ENCODE results near the gene PIEZO2. TPM values are rescaled to one million over a fixed set of nuclear protein-coding genes. Genes with fewer than 3 reads are reported as not detected.

PIEZO2 gene
- polyA plus RNA-seq, 1 donor from 2014 or later, result 0.30 TPM

DNA sequence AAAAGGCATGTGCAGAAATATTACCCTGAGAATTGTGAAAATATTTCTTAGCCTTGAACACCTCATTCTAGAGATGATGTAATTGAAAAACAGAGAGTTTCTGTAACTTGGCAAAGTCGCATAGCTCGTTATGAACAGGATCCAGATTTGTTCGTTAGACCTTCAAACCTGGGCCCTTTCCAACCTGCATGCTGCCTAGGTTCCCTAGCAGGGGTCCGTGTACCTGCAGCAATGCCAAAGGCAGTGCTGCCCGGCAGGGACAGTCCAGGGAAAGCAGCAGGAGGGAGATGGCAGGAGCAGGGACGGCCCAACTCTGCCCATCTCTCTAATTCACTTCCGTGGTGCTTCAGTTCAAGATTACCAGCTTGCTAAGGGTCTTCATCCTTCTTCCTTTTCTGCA is 12.0 kb downstream of the PIEZO2 start:
- no peak overlapping the region for H3K4me2 ChIP-seq (ENCODE audit: low read length)
- no peaks in the 10 kb centered on the region for H3F3A ChIP-seq (ENCODE audit: insufficient read depth, low read length, poor library complexity, severe bottlenecking)
- H3K27ac ChIP-seq (ENCODE audit: low read length), result no peak overlapping the region
- H4K20me1 ChIP-seq (ENCODE audit: insufficient read depth), result no peaks in the 10 kb centered on the region
- H3K36me3 ChIP-seq (ENCODE audit: insufficient read depth, low read length), result no peaks in the 10 kb centered on the region
- no peak overlapping the region for H2AFZ ChIP-seq (ENCODE audit: low read depth, low read length)
- H3K4me3 ChIP-seq (ENCODE audit: low read length), result no peak overlapping the region
- H3K27me3 ChIP-seq (ENCODE audit: insufficient read depth, low read depth, low read length), result no peaks in the 10 kb centered on the region
- no peaks in the 10 kb centered on the region for H3K9me3 ChIP-seq (ENCODE audit: low read length)
- no peak overlapping the region for H3K9ac ChIP-seq (ENCODE audit: low read length)
- H3K9me2 ChIP-seq (ENCODE audit: insufficient read depth, low read length), result no peaks in the 10 kb centered on the region
- TF ChIP-seq EZH2 (IDR thresholded peaks at IDR 0.05; ENCODE audit: borderline replicate concordance, insufficient read depth, low read length, poor library complexity, severe bottlenecking), result no peak
- TF ChIP-seq MXI1 (conservative IDR thresholded peaks at IDR 0.05; ENCODE audit: poor library complexity, severe bottlenecking), result no peak
- no peaks in the 10 kb centered on the region for H3K79me2 ChIP-seq (replicated peaks; ENCODE audit: insufficient read depth, low read length)

DNA sequence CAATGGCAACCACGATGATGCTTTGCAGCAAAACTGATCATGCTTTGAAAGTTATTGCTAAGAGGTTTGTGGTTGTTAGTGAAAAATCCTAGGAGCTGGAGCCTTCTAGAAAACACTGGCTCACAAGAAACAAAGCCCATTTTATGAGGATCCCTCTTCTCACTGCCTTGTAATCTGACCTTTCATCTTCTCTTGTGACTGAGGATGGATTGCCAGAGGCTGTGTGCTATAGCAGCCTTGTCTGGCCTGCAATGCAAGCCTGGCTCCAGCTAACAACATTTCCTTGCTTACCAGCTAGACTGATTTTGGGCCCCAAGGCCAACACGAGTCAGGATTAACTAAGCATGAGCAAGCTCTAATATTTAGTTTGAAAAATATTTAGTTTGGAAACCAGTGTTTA is 13.1 kb downstream of the PIEZO2 start:
- no peaks in the 10 kb centered on the region for H3K27me3 ChIP-seq (ENCODE audit: insufficient read depth, low read depth, low read length)
- H3F3A ChIP-seq (ENCODE audit: insufficient read depth, low read length, poor library complexity, severe bottlenecking), result no peaks in the 10 kb centered on the region
- no peaks in the 10 kb centered on the region for H3K9me3 ChIP-seq (ENCODE audit: low read length)
- H4K20me1 ChIP-seq (ENCODE audit: insufficient read depth), result no peaks in the 10 kb centered on the region
- no peaks in the 10 kb centered on the region for H3K9me2 ChIP-seq (ENCODE audit: insufficient read depth, low read length)
- no peak overlapping the region for H3K27ac ChIP-seq (ENCODE audit: low read length)
- H2AFZ ChIP-seq (ENCODE audit: low read depth, low read length), result no peak overlapping the region
- no peak overlapping the region for H3K4me3 ChIP-seq (ENCODE audit: low read length)
- TF ChIP-seq, protein P1, sequence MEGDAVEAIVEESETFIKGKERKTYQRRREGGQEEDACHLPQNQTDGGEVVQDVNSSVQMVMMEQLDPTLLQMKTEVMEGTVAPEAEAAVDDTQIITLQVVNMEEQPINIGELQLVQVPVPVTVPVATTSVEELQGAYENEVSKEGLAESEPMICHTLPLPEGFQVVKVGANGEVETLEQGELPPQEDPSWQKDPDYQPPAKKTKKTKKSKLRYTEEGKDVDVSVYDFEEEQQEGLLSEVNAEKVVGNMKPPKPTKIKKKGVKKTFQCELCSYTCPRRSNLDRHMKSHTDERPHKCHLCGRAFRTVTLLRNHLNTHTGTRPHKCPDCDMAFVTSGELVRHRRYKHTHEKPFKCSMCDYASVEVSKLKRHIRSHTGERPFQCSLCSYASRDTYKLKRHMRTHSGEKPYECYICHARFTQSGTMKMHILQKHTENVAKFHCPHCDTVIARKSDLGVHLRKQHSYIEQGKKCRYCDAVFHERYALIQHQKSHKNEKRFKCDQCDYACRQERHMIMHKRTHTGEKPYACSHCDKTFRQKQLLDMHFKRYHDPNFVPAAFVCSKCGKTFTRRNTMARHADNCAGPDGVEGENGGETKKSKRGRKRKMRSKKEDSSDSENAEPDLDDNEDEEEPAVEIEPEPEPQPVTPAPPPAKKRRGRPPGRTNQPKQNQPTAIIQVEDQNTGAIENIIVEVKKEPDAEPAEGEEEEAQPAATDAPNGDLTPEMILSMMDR (IDR thresholded peaks at IDR 0.05; ENCODE audit: poor library complexity, severe bottlenecking), result no peak
- no peak for TF ChIP-seq TAF1 (IDR thresholded peaks at IDR 0.05; ENCODE audit: low read depth)
- TF ChIP-seq EZH2 (IDR thresholded peaks at IDR 0.05; ENCODE audit: borderline replicate concordance, insufficient read depth, low read length, poor library complexity, severe bottlenecking), result no peak
- TF ChIP-seq POLR2AphosphoS5 (IDR thresholded peaks at IDR 0.05), result no peak
- no peak for TF ChIP-seq EP300 (conservative IDR thresholded peaks at IDR 0.05; ENCODE audit: poor library complexity, severe bottlenecking)
- TF ChIP-seq MXI1 (conservative IDR thresholded peaks at IDR 0.05; ENCODE audit: poor library complexity, severe bottlenecking), result no peak
- TF ChIP-seq SMC3 (conservative IDR thresholded peaks at IDR 0.05; ENCODE audit: poor library complexity), result no peak
- TF ChIP-seq, protein P2, sequence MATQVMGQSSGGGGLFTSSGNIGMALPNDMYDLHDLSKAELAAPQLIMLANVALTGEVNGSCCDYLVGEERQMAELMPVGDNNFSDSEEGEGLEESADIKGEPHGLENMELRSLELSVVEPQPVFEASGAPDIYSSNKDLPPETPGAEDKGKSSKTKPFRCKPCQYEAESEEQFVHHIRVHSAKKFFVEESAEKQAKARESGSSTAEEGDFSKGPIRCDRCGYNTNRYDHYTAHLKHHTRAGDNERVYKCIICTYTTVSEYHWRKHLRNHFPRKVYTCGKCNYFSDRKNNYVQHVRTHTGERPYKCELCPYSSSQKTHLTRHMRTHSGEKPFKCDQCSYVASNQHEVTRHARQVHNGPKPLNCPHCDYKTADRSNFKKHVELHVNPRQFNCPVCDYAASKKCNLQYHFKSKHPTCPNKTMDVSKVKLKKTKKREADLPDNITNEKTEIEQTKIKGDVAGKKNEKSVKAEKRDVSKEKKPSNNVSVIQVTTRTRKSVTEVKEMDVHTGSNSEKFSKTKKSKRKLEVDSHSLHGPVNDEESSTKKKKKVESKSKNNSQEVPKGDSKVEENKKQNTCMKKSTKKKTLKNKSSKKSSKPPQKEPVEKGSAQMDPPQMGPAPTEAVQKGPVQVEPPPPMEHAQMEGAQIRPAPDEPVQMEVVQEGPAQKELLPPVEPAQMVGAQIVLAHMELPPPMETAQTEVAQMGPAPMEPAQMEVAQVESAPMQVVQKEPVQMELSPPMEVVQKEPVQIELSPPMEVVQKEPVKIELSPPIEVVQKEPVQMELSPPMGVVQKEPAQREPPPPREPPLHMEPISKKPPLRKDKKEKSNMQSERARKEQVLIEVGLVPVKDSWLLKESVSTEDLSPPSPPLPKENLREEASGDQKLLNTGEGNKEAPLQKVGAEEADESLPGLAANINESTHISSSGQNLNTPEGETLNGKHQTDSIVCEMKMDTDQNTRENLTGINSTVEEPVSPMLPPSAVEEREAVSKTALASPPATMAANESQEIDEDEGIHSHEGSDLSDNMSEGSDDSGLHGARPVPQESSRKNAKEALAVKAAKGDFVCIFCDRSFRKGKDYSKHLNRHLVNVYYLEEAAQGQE (IDR thresholded peaks at IDR 0.05; ENCODE audit: borderline replicate concordance), result no peak
- no peak for TF ChIP-seq RAD21 (conservative IDR thresholded peaks at IDR 0.05)
- H3K9ac ChIP-seq (ENCODE audit: low read length), result no peak overlapping the region
- no peak overlapping the region for H3K4me2 ChIP-seq (ENCODE audit: low read length)
- no peaks in the 10 kb centered on the region for H3K36me3 ChIP-seq (ENCODE audit: insufficient read depth, low read length)
- H3K79me2 ChIP-seq (replicated peaks; ENCODE audit: insufficient read depth, low read length), result no peaks in the 10 kb centered on the region

DNA sequence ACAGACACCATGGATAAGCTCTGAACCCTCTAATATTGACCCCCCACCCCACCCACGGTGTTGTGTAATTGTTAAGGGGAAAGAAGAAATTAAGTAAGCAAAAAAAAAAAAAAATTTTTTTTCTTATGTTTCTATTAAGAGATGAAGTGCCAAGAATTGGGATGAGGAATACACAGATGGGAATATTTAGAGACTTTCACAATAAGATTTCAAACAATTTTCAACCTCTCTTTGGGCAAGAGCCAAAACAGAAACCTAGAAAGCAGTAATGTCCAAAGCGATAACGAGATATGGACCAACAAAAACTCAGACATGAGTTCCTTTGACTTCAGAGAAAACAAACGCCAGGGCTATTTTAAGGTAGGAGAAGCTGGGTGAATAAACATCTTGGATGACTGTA is 14.4 kb downstream of the PIEZO2 start:
- TF ChIP-seq SMC3 (conservative IDR thresholded peaks at IDR 0.05; ENCODE audit: poor library complexity) (no peak), MXI1 (conservative IDR thresholded peaks at IDR 0.05; ENCODE audit: poor library complexity, severe bottlenecking) (no peak), TAF1 (IDR thresholded peaks at IDR 0.05; ENCODE audit: low read depth) (no peak), POLR2AphosphoS5 (IDR thresholded peaks at IDR 0.05) (no peak), EZH2 (IDR thresholded peaks at IDR 0.05; ENCODE audit: borderline replicate concordance, insufficient read depth, low read length, poor library complexity, severe bottlenecking) (no peak), EP300 (conservative IDR thresholded peaks at IDR 0.05; ENCODE audit: poor library complexity, severe bottlenecking) (no peak), RAD21 (conservative IDR thresholded peaks at IDR 0.05) (no peak)
- TF ChIP-seq, protein P1 (IDR thresholded peaks at IDR 0.05; ENCODE audit: poor library complexity, severe bottlenecking), result no peak
- TF ChIP-seq, protein P2 (IDR thresholded peaks at IDR 0.05; ENCODE audit: borderline replicate concordance), result no peak
- Histone ChIP-seq H3K9ac (ENCODE audit: low read length) (no peak overlapping the region), H3K27me3 (ENCODE audit: insufficient read depth, low read depth, low read length) (no peaks in the 10 kb centered on the region), H2AFZ (ENCODE audit: low read depth, low read length) (no peak overlapping the region), H3F3A (ENCODE audit: insufficient read depth, low read length, poor library complexity, severe bottlenecking) (no peaks in the 10 kb centered on the region), H3K4me3 (ENCODE audit: low read length) (no peak overlapping the region), H3K27ac (ENCODE audit: low read length) (no peak overlapping the region), H4K20me1 (ENCODE audit: insufficient read depth) (no peaks in the 10 kb centered on the region), H3K79me2 (replicated peaks; ENCODE audit: insufficient read depth, low read length) (no peaks in the 10 kb centered on the region), H3K36me3 (ENCODE audit: insufficient read depth, low read length) (no peaks in the 10 kb centered on the region), H3K9me2 (ENCODE audit: insufficient read depth, low read length) (no peaks in the 10 kb centered on the region), H3K4me2 (ENCODE audit: low read length) (no peak overlapping the region), H3K9me3 (ENCODE audit: low read length) (no peaks in the 10 kb centered on the region)
